HG02870 (cell line): ENCODE data around the gene RBPJL.
"Not testable (repeated sequence)": the region's sequence is repeated elsewhere in the genome, so short reads cannot be mapped to it uniquely, and the experiment has no call there.

Experiments used
- ATAC-seq: cut with Tn5 transposase; IDR thresholded peaks from one replicate; pipeline ENCODE4 v1.9.1; 2021; ENCODE audit warnings: mild to moderate bottlenecking, moderate library complexity; ENCODE audit not compliant: unreplicated experiment

Gene RBPJL

GRCh38 chr20:45341579-45341938 lies 34.9 kb downstream of the RBPJL start:
- no peak for ATAC-seq

- ATAC-seq, result no peak
Measured at GRCh38 chr20:45341939-45342854, 35.6 kb downstream of the RBPJL start.

GRCh38 chr20:45342855-45343531 lies 36.4 kb downstream of the RBPJL start:
- no peak for ATAC-seq

- no peak for ATAC-seq
Measured at GRCh38 chr20:45343532-45344167, 37.0 kb downstream of the RBPJL start.

- ATAC-seq, result no peak
Measured at GRCh38 chr20:45344168-45344860, 37.7 kb downstream of the RBPJL start.

GRCh38 chr20:45345104-45345936 lies 38.7 kb downstream of the RBPJL start:
- ATAC-seq, result no peak

GRCh38 chr20:45346291-45346718 lies 39.7 kb downstream of the RBPJL start:
- ATAC-seq, result no peak

- ATAC-seq, result no peak
Measured at GRCh38 chr20:45346851-45347250, 40.2 kb downstream of the RBPJL start.

- ATAC-seq, result no peak
Measured at GRCh38 chr20:45347297-45347935, 40.8 kb downstream of the RBPJL start.

- ATAC-seq, result no peak
Measured at GRCh38 chr20:45347936-45348778, 41.5 kb downstream of the RBPJL start, which contains the start of gene SDC4. Gene SDC4, minus strand, starts transcription at chr20:45348424. Its CDS starts 40 bp downstream, at chr20:45348384.

- no peak for ATAC-seq
Measured at GRCh38 chr20:45350217-45350616, 43.6 kb downstream of the RBPJL start.

GRCh38 chr20:45350795-45351194 lies 44.2 kb downstream of the RBPJL start:
- not testable (repeated sequence) for ATAC-seq

GRCh38 chr20:45352729-45353128 lies 46.1 kb downstream of the RBPJL start:
- no peak for ATAC-seq

GRCh38 chr20:45353746-45354145 lies 47.1 kb downstream of the RBPJL start:
- ATAC-seq, result no peak

- ATAC-seq, result no peak
Measured at GRCh38 chr20:45354423-45355208, 48.0 kb downstream of the RBPJL start.

GRCh38 chr20:45355209-45356084 lies 48.8 kb downstream of the RBPJL start:
- ATAC-seq, result no peak
